ENCODE data around the gene SLC2A2. TPM values are rescaled to one million over a fixed set of nuclear protein-coding genes. Genes with fewer than 3 reads are reported as not detected.

Gene SLC2A2
- total and polyA plus RNA-seq, 2 donors from 2014 or later: 12.6 to 31.0 TPM

GRCh38 chr3:171044835-171045793 is 18.6 kb upstream of the SLC2A2 start:
- Histone ChIP-seq H3K9ac (ENCODE audit: low read length in 3 of 3) (no peak overlapping the region), H3K27ac (ENCODE audit: low read depth in 2 of 2, low read length in 2 of 2) (peak overlapping the region; percentile 48 to 69), H3K4me1 (ENCODE audit: control insufficient read depth in 2 of 3, insufficient read depth in 2 of 3, low read depth in 1 of 3, low read length in 3 of 3) (peaks cover 0 to 6% (median 0%) of the 10 kb centered on the region in 3 donors), H3K36me3 (ENCODE audit: control insufficient read depth in 2 of 3, insufficient read depth in 3 of 3, low read length in 3 of 3) (no peaks in the 10 kb centered on the region), H3K4me3 (ENCODE audit: low read length in 3 of 3) (peak overlapping the region in 1 of 3 donors; percentile 33), H3K27me3 (ENCODE audit: control insufficient read depth, insufficient read depth, low read length) (no peaks in the 10 kb centered on the region), H3K9me3 (ENCODE audit: control insufficient read depth in 2 of 3, insufficient read depth in 1 of 3, low read length in 3 of 3) (no peaks in the 10 kb centered on the region)
- FAIRE-seq (no peak), DNase-seq (peak in 2 of 5 donors; percentile 23 to 53)
- intact Hi-C loops (cut with DNase I): no loop called here
- no peak for TF ChIP-seq CTCF (IDR thresholded peaks at IDR 0.05; ENCODE audit: borderline replicate concordance, extremely low read depth, insufficient read depth)

GRCh38 chr3:171044384-171044783 is 17.9 kb upstream of the SLC2A2 start:
- no peak for FAIRE-seq
- no peaks in the 10 kb centered on the region for H3K36me3 ChIP-seq (ENCODE audit: control insufficient read depth in 2 of 3, insufficient read depth in 3 of 3, low read length in 3 of 3)
- H3K27me3 ChIP-seq (ENCODE audit: control insufficient read depth, insufficient read depth, low read length): no peaks in the 10 kb centered on the region
- H3K9me3 ChIP-seq (ENCODE audit: control insufficient read depth in 2 of 3, insufficient read depth in 1 of 3, low read length in 3 of 3): no peaks in the 10 kb centered on the region
- H3K4me1 ChIP-seq (ENCODE audit: control insufficient read depth in 2 of 3, insufficient read depth in 2 of 3, low read depth in 1 of 3, low read length in 3 of 3): peaks cover 0 to 6% (median 0%) of the 10 kb centered on the region in 3 donors
- TF ChIP-seq CTCF (IDR thresholded peaks at IDR 0.05; ENCODE audit: borderline replicate concordance, extremely low read depth, insufficient read depth): no peak
- no peak for DNase-seq
- no peak overlapping the region for H3K27ac ChIP-seq (ENCODE audit: low read depth in 2 of 2, low read length in 2 of 2)
- H3K4me3 ChIP-seq (ENCODE audit: low read length in 3 of 3): no peak overlapping the region
- no peak overlapping the region for H3K9ac ChIP-seq (ENCODE audit: low read length in 3 of 3)
- intact Hi-C loops (cut with DNase I): no loop called here

DNA sequence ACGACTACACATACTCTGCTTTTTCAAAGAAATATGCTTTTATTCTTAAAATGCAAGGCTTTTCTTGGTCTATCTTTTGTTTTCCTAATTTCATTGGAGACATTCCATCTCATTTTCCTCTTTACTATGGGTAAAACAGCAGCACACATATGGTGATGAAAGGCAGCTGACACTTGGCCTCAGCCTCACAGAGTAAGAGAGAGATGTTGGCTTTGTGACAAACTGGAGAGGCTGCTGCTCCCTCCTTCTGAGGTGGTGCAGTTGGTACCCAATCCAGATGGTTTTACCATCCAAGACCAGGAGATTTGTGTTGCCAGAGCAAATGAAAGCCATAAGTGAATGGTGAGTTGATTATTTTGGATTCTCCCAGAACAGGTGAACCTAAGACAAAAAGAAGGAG is 13.2 kb upstream of the SLC2A2 start:
- peaks cover 0 to under 1% (median 0%) of the 10 kb centered on the region in 3 donors for H3K4me1 ChIP-seq (ENCODE audit: control insufficient read depth in 2 of 3, insufficient read depth in 2 of 3, low read depth in 1 of 3, low read length in 3 of 3)
- H3K36me3 ChIP-seq (ENCODE audit: control insufficient read depth in 2 of 3, insufficient read depth in 3 of 3, low read length in 3 of 3): no peaks in the 10 kb centered on the region
- no peak overlapping the region for H3K4me3 ChIP-seq (ENCODE audit: low read length in 3 of 3)
- DNase-seq (no peak), FAIRE-seq (no peak)
- H3K9ac ChIP-seq (ENCODE audit: low read length in 3 of 3): no peak overlapping the region
- TF ChIP-seq CTCF (IDR thresholded peaks at IDR 0.05; ENCODE audit: borderline replicate concordance, extremely low read depth, insufficient read depth): no peak
- H3K27ac ChIP-seq (ENCODE audit: low read depth in 2 of 2, low read length in 2 of 2): no peak overlapping the region
- H3K27me3 ChIP-seq (ENCODE audit: control insufficient read depth, insufficient read depth, low read length): no peaks in the 10 kb centered on the region
- H3K9me3 ChIP-seq (ENCODE audit: control insufficient read depth in 2 of 3, insufficient read depth in 1 of 3, low read length in 3 of 3): no peaks in the 10 kb centered on the region
- intact Hi-C loops (cut with DNase I): no loop called here
